ENCODE measurements around the gene DHRSX. TPM values are rescaled to one million over a fixed set of nuclear protein-coding genes. Genes with fewer than 3 reads are reported as not detected.
"Not testable (repeated sequence)": the region's sequence is repeated elsewhere in the genome, so short reads cannot be mapped to it uniquely, and the experiment has no call there.

DHRSX gene
- total RNA-seq, 1 donor from 2014 or later, result 24.9 TPM

DNA sequence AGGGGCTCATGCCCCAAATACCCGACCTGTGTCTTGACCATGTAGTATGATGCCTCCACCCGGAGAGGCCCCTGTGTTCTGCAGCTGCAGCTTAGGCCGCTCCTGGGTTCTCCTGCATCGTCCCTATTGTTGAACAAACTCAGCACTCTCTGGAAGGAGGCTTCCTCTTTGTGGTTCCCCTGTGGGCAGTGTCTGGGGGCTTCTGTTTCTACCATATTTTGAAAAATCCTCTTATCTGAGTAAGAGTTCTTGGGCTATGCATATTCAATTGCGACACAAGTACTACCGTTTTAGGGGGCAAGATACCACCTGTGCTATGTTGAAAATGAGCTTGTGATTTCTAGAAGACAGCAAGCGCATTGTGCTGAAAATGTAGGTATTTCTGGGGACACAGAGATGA lies 276.6 kb downstream of the DHRSX start:
- intact Hi-C loops (cut with DNase I), result no loop called here

GRCh38 chrX:2220829-2221567 lies 279.8 kb downstream of the DHRSX start:
- no peak for DNase-seq (ENCODE audit: low spot score)
- intact Hi-C loops (cut with DNase I), result no loop called here

More for the DNA sequence above, 276.6 kb downstream of the DHRSX start:
- DNase-seq (ENCODE audit: low spot score), result no peak

- intact Hi-C loops (cut with DNase I), result no loop called here
- DNase-seq (ENCODE audit: low spot score), result no peak
Measured at GRCh38 chrX:2220296-2220695, 280.5 kb downstream of the DHRSX start.

DNA sequence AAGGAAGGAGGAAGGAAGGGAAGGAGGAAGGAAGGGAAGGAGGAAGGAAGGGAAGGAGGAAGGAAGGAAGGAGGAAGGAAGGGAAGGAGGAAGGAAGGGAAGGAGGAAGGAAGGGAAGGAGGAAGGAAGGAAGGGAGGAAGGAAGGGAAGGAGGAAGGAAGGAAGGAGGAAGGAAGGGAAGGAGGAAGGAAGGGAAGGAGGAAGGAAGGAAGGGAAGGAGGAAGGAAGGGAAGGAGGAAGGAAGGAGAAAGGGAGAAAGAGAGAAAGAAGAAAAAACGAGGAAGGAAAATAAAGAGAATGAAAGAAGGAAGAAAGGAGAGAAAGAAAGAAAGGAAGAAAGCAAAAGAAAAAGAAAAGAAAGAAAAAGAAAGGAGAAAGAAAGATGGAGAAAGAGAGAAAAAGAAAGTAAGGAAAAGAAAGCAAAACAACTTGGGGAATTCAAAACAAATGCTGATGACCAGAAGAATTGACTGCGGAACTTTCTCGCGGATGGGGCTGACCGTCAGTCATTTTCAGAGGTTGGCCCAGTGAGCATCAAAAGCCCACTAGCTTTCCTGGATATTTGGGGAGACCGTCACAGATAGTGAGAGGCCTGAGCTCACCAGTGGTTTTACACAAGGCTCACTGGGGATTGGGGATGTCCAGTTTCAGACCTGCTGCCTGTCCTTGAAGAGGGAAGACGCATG lies 286.5 kb downstream of the DHRSX start:
- intact Hi-C loops (cut with DNase I); DNase-seq (ENCODE audit: low spot score): not testable (repeated sequence)

DNA sequence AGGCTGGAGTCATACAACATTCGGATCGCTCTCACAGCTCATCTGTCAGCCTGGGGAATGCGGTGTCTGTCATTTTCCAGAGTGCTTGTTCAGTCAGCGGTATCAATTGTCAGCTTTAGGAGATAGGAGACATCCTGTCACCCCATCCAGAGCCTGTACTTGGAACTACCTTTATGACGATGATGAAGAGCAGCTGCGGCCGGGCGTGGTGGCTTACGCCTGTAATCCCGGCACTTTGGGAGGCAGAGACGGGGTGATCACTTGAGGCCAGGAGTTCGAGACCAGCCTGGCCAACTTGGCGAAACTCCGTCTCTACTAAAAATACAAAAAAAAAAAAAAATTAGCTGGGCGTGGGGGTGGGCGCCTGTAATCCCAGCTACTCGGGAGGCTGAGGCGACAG lies 289.1 kb downstream of the DHRSX start:
- DNase-seq (ENCODE audit: low spot score); intact Hi-C loops (cut with DNase I): not testable (repeated sequence)

DNA sequence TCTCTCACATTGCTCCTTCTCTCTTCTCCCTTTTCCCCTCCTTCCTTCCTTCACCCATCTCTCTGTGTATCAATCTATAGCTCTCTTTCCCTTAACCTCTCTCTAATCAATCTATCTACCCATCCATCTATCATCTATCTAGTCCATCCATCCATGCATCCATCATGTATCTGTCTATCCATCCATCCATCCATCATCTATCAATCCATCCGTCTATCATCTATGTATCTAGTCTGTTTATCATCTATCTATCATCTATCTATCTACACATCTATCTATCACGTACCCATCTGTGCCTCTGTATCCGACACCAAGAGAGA lies 307.5 kb downstream of the DHRSX start:
- DNase-seq (ENCODE audit: low spot score), result no peak
- intact Hi-C loops (cut with DNase I), result no loop called here

- DNase-seq (ENCODE audit: low spot score), result no peak
- intact Hi-C loops (cut with DNase I), result no loop called here
Measured at GRCh38 chrX:2192584-2193272, 308.0 kb downstream of the DHRSX start.

GRCh38 chrX:2188840-2189239 lies 311.9 kb downstream of the DHRSX start:
- DNase-seq (ENCODE audit: low spot score), result no peak
- intact Hi-C loops (cut with DNase I), result no loop called here

DNA sequence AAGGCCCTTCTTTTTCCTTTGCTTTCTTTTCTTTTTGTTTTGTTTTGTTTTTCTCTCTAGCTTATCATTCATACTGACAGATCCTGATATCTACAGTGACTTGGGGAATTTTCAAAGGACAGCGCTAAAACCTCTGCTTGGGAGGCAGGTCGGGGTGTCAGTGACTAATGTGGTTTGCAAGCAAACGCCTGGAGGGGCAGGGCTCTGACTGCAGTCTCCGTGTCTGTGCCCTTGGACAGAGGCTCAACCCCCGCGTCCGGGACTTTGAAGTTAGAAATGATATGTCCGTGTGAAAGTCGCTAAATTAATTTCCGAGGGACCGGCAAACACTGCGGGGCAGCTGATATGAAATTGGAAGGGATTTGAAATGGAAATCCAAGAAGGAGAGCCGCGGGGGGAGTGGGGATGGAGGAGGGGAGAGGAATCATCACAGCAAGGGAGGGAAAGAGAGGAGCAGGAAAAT lies 312.4 kb downstream of the DHRSX start:
- intact Hi-C loops (cut with DNase I), result no loop called here

DNA sequence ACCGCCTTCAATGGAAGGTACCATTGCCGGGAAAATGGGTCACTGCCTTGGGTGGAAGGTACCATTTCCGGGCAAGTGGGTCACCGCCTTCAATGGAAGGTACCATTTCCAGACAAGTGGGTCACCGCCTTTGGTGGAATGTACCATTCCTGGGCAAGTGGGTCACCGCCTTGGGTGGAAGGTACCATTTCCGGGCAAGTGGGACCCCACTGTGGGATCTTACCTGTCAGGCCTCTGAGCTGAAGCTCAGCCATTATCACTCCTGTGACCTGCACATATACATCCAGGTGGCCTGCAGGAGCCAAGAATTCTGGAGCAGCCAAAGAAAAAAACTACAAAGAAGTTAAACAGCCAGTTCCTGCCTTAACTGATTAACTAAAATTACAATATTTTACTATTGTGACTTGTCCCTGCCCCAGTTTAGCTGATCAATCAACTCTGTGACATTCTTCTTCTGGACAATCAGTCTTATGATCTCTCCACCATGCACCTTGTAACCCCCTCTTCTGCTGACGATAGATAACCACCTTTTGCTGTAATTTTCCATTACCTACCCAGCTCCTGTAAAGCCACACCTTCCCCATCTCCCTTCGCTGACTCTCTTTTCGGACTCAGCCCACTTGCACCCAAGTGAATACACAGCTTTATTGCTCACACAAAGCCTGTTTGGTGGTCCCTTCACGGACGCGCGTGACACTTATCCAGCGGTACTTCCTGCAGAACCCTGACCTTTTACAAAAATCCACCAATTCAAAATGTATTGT lies 313.2 kb downstream of the DHRSX start:
- intact Hi-C loops (cut with DNase I), result no loop called here
- DNase-seq (ENCODE audit: low spot score), result no peak

More for the DNA sequence above, 312.4 kb downstream of the DHRSX start:
- no peak for DNase-seq (ENCODE audit: low spot score)

DNA sequence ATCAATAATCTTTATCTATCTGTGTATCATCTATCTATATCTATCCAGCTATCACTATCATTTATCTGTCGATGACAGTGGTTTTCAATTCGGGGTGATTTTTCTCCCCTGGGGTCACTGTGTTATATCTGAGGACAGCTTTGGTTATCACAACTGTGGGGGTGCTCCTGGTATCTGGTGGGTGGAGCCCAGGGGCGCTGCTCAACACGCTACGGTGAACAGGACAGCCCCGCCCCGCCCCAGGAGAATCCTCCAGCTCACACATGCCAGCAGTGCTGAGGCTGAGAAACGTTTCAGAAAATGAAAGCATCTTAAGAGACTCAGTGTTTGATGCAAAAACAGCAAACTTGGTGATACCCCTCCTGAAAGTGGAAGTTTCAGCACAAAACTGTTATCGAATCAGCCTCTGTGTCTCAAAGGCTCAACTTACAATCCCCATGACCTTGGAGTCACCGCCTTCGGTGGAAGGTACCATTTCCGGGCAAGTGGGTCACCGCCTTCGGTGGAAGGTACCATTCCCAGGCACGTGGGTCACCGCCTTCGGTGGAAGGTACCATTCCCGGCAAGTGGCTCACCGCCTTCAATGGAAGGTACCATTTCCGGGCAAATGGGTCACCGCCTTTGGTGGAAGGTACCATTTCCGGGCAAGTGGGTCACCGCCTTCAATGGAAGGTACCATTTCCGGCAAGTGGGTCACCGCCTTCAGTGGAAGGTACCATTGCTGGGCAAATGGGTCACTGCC lies 315.3 kb downstream of the DHRSX start:
- intact Hi-C loops (cut with DNase I), result no loop called here
- DNase-seq (ENCODE audit: low spot score), result no peak

DNA sequence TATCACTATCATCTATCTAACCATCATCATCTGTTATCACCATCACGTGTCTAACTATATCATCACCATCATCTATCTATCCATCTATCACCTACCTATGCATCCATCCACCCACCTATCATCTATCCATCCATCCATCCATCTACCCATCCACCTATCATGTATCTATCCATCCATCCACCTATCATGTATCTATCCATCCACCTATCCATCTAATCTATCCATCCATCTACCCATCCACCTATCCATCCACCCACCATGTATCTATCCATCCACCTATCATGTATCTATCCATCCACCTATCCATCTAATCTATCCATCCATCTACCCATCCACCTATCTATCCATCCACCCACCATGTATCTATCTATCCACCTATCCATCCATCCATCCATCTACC lies 316.7 kb downstream of the DHRSX start:
- intact Hi-C loops (cut with DNase I), result no loop called here
- no peak for DNase-seq (ENCODE audit: low spot score)

DNA sequence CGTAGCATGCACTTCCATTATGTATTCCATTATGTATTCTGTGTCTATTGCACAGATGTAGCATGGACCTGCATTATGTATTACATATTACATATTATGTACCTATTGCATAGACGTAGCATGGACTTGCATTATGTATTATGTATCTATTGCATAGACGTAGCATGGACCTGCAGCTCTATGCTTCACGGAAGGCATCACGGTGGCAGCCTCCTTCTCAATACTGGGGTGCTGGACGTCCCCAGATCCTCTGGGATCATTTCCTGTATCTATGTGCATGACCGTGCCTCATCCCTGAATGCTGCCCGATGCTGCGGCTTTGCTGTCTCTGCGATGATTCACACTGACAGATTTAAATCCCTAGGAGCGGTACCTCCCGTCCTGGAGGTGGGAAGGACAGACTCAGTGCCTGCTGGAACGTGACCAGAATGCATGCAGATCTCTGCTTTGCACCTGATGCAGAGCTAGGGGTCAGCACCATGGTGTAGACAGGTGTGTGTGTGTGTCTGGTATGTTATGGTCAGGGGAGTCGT lies 317.5 kb downstream of the DHRSX start:
- intact Hi-C loops (cut with DNase I), result no loop called here

GRCh38 chrX:2177541-2177940 lies 323.2 kb downstream of the DHRSX start:
- intact Hi-C loops (cut with DNase I), result no loop called here
- no peak for DNase-seq (ENCODE audit: low spot score)

More for the DNA sequence above, 317.5 kb downstream of the DHRSX start:
- DNase-seq (ENCODE audit: low spot score), result no peak

GRCh38 chrX:2176733-2177132 lies 324.0 kb downstream of the DHRSX start:
- intact Hi-C loops (cut with DNase I), result no loop called here
- DNase-seq (ENCODE audit: low spot score), result no peak

- DNase-seq (ENCODE audit: low spot score), result no peak
Measured at GRCh38 chrX:2176274-2176673, 324.5 kb downstream of the DHRSX start.

GRCh38 chrX:2172359-2172758 lies 328.4 kb downstream of the DHRSX start:
- intact Hi-C loops (cut with DNase I), result no loop called here

More at GRCh38 chrX:2176274-2176673, 324.5 kb downstream of the DHRSX start:
- intact Hi-C loops (cut with DNase I), result no loop called here

More at GRCh38 chrX:2172359-2172758, 328.4 kb downstream of the DHRSX start:
- DNase-seq (ENCODE audit: low spot score), result no peak

Measured in cardiac septum (tissue), 1 donor.